HCT116 (cell line): ENCODE measurements around the gene GFOD1. TPM values are rescaled to one million over a fixed set of nuclear protein-coding genes. Genes with fewer than 3 reads are reported as not detected.

Experiments
- ATAC-seq: fragments of 200-7000 bp; cut with Tn5 transposase; 2 replicates; pipeline ENCODE4 v1.9.1; 2020; ENCODE audit warnings: mild to moderate bottlenecking, moderate library complexity
- BruUV-seq: library from RNA; stranded (reverse); fragments of 400-500 nt; replicated peaks from 2 replicates; lab custom pipeline; 2021; lab: Mats Ljungman, UMichigan
- CTCF ChIA-PET: fragments of 300-600 bp; sonication (Branson Sonifier 250); formaldehyde crosslinking; loops from one replicate; lab custom pipeline; 2021; ENCODE audit warnings: antibody characterized with exemption; lab: Charles Lee
- POLR2A ChIA-PET: fragments of 300-600, 350-600 bp; sonication (Branson Sonifier 250); formaldehyde crosslinking; loops from one replicate; lab custom pipeline; 2021; ENCODE audit warnings: antibody characterized with exemption; lab: Charles Lee
- RAD21 ChIA-PET, 2 experiments: fragments of 300-600 bp; sonication (Branson Sonifier 250); formaldehyde crosslinking; loops; one replicate each; lab custom pipeline; 2023; ENCODE audit warnings: low total read pairs in 2 of 2; ENCODE audit not compliant: uncharacterized antibody in 2 of 2, unreplicated experiment in 2 of 2, low non-redundant PET in 1 of 2; lab: Charles Lee
- DNase-seq: peaks from one replicate; pipeline ENCODE4 v3.0.0-alpha.2; 2010; ENCODE audit warnings: low read depth, low spot score
- H2AFZ ChIP-seq: fragments of 200-600 bp; shearing (Covaris generic), sonication (generic); 2 replicates; pipeline ENCODE4 v1.6.1; 2017; ENCODE audit warnings: low read depth, mixed run types, mixed read lengths, antibody characterized with exemption, low read length; ENCODE audit not compliant: poor library complexity, severe bottlenecking
- H3K27ac ChIP-seq: 2 replicates; pipeline ENCODE4 v1.5.1; 2012; ENCODE audit warnings: low read depth, low read length
- H3K27me3 ChIP-seq: fragments of 200-600 bp; sonication (generic); 2 replicates; pipeline ENCODE4 v1.6.1; 2016; ENCODE audit warnings: mixed run types, low read length, mixed read lengths; ENCODE audit not compliant: insufficient read depth
- H3K36me3 ChIP-seq, 2 experiments: fragments of 200-500 bp in 1 of 2; fragments of 200-600 bp in 1 of 2; sonication (Bioruptor generic) in 1 of 2; sonication (generic) in 1 of 2; 2 replicates each; pipeline versions ENCODE4 v1.5.1 to v1.6.1; 2014 to 2016; ENCODE audit warnings: low read length in 2 of 2, inconsistent platforms in 1 of 2, mixed read lengths in 1 of 2, mixed run types in 1 of 2; ENCODE audit not compliant: insufficient read depth in 2 of 2, control insufficient read depth in 1 of 2
- H3K4me1 ChIP-seq, 2 experiments: fragments of 200-600 bp in 1 of 2; sonication (generic) in 1 of 2; 2 replicates each; pipeline versions ENCODE4 v1.5.1 to v1.6.1; 2012 to 2017; ENCODE audit warnings: low read length in 2 of 2, inconsistent platforms in 1 of 2, mild to moderate bottlenecking in 1 of 2, mixed read lengths in 1 of 2, mixed run types in 1 of 2, moderate library complexity in 1 of 2; ENCODE audit not compliant: insufficient read depth in 2 of 2, control insufficient read depth in 1 of 2
- H3K4me2 ChIP-seq: fragments of 200-600 bp; sonication (generic); 2 replicates; pipeline ENCODE4 v1.6.1; 2017; ENCODE audit warnings: mixed run types, low read length, mixed read lengths
- H3K4me3 ChIP-seq, 2 experiments: fragments of 200-600 bp in 1 of 2; sonication (generic) in 1 of 2; replicated peaks in 1 of 2; 2 replicates each; pipeline ENCODE4 v1.5.1; 2011 to 2016; ENCODE audit warnings: low read length in 2 of 2, control low read depth in 1 of 2, low read depth in 1 of 2, mild to moderate bottlenecking in 1 of 2, mixed read lengths in 1 of 2, mixed run types in 1 of 2
- H3K79me2 ChIP-seq: fragments of 200-600 bp; sonication (generic); 2 replicates; pipeline ENCODE4 v1.6.1; 2017; ENCODE audit warnings: mild to moderate bottlenecking, mixed run types, low read length, moderate library complexity, mixed read lengths; ENCODE audit not compliant: insufficient read depth
- H3K9ac ChIP-seq: fragments of 200-600 bp; sonication (generic); 2 replicates; pipeline ENCODE4 v1.6.1; 2016; ENCODE audit warnings: low read length, mixed read lengths
- H3K9me2 ChIP-seq: fragments of 200-600 bp; sonication (generic), shearing (Covaris generic); 2 replicates; pipeline ENCODE4 v1.6.1; 2017; ENCODE audit warnings: mixed run types, mild to moderate bottlenecking, moderate library complexity; ENCODE audit not compliant: insufficient read depth
- H3K9me3 ChIP-seq, 2 experiments: fragments of 200-500 bp in 1 of 2; fragments of 200-600 bp in 1 of 2; sonication (Bioruptor generic) in 1 of 2; sonication (generic) in 1 of 2; 2 replicates each; pipeline ENCODE4 v1.6.1; 2014 to 2017; ENCODE audit warnings: low read length in 2 of 2, mixed read lengths in 2 of 2, inconsistent platforms in 1 of 2, low read depth in 1 of 2, mild to moderate bottlenecking in 1 of 2, mixed run types in 1 of 2, moderate library complexity in 1 of 2; ENCODE audit not compliant: control insufficient read depth in 1 of 2, insufficient read depth in 1 of 2
- H4K20me1 ChIP-seq: fragments of 200-600 bp; sonication (generic), shearing (Covaris generic); 2 replicates; pipeline ENCODE4 v1.6.1; 2017; ENCODE audit warnings: mixed run types, mild to moderate bottlenecking, moderate library complexity; ENCODE audit not compliant: insufficient read depth
- EGR1 ChIP-seq: IDR thresholded peaks from 2 replicates; pipeline ENCODE4 v1.6.1; 2012; ENCODE audit warnings: low read depth
- EZH2 ChIP-seq: fragments of 200-600 bp; sonication (generic); IDR thresholded peaks from 2 replicates; pipeline ENCODE4 v1.6.1; 2017; ENCODE audit warnings: antibody characterized with exemption, mixed run types
- EZH2phosphoT487 ChIP-seq: fragments of 200-600 bp; IDR thresholded peaks from 2 replicates; pipeline ENCODE4 v1.6.1; 2018; ENCODE audit warnings: antibody characterized with exemption, borderline replicate concordance
- FOSL1 ChIP-seq: IDR thresholded peaks from 2 replicates; pipeline ENCODE4 v1.6.1; 2012; ENCODE audit warnings: low read depth
- MAX ChIP-seq: IDR thresholded peaks from 2 replicates; pipeline ENCODE4 v1.6.1; 2012
- POLR2A ChIP-seq: IDR thresholded peaks from 2 replicates; pipeline ENCODE4 v1.7.0; 2011; ENCODE audit warnings: borderline replicate concordance; ENCODE audit not compliant: insufficient read depth, insufficient read length; ENCODE audit errors: extremely low read depth
- POLR2AphosphoS5 ChIP-seq: IDR thresholded peaks from 2 replicates; pipeline ENCODE4 v1.6.1; 2011; ENCODE audit warnings: mild to moderate bottlenecking, low read depth, low read length, moderate library complexity
- SP1 ChIP-seq: IDR thresholded peaks from 2 replicates; pipeline ENCODE4 v1.6.1; 2012; ENCODE audit warnings: low read depth
- YY1 ChIP-seq: IDR thresholded peaks from 2 replicates; pipeline ENCODE4 v1.6.1; 2011; ENCODE audit warnings: low read length, low read depth, moderate library complexity, mild to moderate bottlenecking; ENCODE audit not compliant: insufficient replicate concordance; ENCODE audit errors: extremely low read depth
- ZBTB33 ChIP-seq: IDR thresholded peaks from 2 replicates; pipeline ENCODE4 v1.6.1; 2011; ENCODE audit warnings: mild to moderate bottlenecking, low read length, moderate library complexity; ENCODE audit not compliant: insufficient replicate concordance; ENCODE audit errors: extremely low read depth
- ZNF274 ChIP-seq: fragments of 200-500 bp; sonication (Bioruptor generic); IDR thresholded peaks from 2 replicates; pipeline ENCODE4 v1.6.1; 2014; ENCODE audit warnings: mild to moderate bottlenecking, low read depth, low read length, inconsistent platforms
- intact Hi-C: fragments of 100-400 bp; cut with micrococcal nuclease; formaldehyde crosslinking; loops from 2 replicates; pipeline ENCODE4 v1.10.0; 2022
- total RNA-seq: library from RNA; stranded (reverse); gene quantifications from one replicate; pipeline ENCODE4 v1.2.1, GENCODE V29; 2021; ENCODE audit not compliant: unreplicated experiment
- TF ChIP-seq, protein P1 (sequence below), 3 experiments: fragments of 200-600 bp in 1 of 3; sonication (generic) in 1 of 3; IDR thresholded peaks in 2 of 3; conservative IDR thresholded peaks in 1 of 3; 2 replicates each; pipeline ENCODE4 v1.5.1; 2012 to 2017; ENCODE audit warnings: low read depth in 2 of 3, low read length in 2 of 3, antibody characterized with exemption in 1 of 3, borderline replicate concordance in 1 of 3, control low read depth in 1 of 3, mild to moderate bottlenecking in 1 of 3, mixed read lengths in 1 of 3, mixed run types in 1 of 3, moderate library complexity in 1 of 3; ENCODE audit not compliant: insufficient read depth in 1 of 3

The GFOD1 gene
- total RNA-seq, 1 experiment from 2014 or later = 3.8 TPM

DNA sequence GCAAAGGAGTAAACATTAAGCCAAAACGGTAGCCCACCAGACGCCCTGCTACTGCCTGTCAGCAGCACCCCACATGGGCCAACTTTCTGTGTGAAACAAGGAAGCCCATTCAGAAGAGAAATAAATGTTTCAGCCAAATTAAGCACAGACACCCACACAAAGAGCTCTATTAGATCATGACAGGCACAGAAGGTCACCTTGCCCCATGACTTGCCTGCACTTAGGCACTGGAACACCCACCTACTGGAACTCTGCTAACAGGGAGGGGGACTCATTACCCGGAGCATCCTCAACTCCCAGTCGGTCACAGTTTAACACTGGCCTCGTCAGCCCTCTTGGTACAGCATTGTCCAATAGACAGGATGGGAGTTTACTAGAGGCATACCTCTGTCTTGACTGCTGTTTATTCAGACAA lies 31.8 kb downstream of the GFOD1 start:
- H3K4me1 ChIP-seq = peaks cover 13 to 34% of the 10 kb centered on the region in 2 experiments
- no peak for DNase-seq
- H3K9ac ChIP-seq = no peak overlapping the region
- TF ChIP-seq SP1 = no peak
- no peak for TF ChIP-seq ZBTB33
- no peak for TF ChIP-seq ZNF274
- no peak for TF ChIP-seq EZH2
- no peak for TF ChIP-seq EGR1
- TF ChIP-seq FOSL1 = no peak
- no peak for TF ChIP-seq EZH2phosphoT487
- TF ChIP-seq YY1 = no peak
- TF ChIP-seq MAX = no peak
- TF ChIP-seq, protein P1, sequence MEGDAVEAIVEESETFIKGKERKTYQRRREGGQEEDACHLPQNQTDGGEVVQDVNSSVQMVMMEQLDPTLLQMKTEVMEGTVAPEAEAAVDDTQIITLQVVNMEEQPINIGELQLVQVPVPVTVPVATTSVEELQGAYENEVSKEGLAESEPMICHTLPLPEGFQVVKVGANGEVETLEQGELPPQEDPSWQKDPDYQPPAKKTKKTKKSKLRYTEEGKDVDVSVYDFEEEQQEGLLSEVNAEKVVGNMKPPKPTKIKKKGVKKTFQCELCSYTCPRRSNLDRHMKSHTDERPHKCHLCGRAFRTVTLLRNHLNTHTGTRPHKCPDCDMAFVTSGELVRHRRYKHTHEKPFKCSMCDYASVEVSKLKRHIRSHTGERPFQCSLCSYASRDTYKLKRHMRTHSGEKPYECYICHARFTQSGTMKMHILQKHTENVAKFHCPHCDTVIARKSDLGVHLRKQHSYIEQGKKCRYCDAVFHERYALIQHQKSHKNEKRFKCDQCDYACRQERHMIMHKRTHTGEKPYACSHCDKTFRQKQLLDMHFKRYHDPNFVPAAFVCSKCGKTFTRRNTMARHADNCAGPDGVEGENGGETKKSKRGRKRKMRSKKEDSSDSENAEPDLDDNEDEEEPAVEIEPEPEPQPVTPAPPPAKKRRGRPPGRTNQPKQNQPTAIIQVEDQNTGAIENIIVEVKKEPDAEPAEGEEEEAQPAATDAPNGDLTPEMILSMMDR (IDR thresholded peaks at IDR 0.05 in 2 of 3, conservative IDR thresholded peaks at IDR 0.05 in 1 of 3; ENCODE audit: borderline replicate concordance in 1 of 3, insufficient read depth in 1 of 3, low read depth in 2 of 3, low read length in 2 of 3) = no peak
- TF ChIP-seq POLR2AphosphoS5 = no peak
- TF ChIP-seq POLR2A = no peak
- TF ChIP-seq, all 23 proteins: peak for 0
- Histone ChIP-seq H3K27me3 (no peaks in the 10 kb centered on the region), H3K4me3 (no peak overlapping the region), H3K4me2 (no peak overlapping the region), H3K79me2 (no peaks in the 10 kb centered on the region), H3K36me3 (no peaks in the 10 kb centered on the region), H4K20me1 (no peaks in the 10 kb centered on the region), H3K9me2 (no peaks in the 10 kb centered on the region), H3K27ac (no peak overlapping the region), H2AFZ (no peak overlapping the region), H3K9me3 (no peaks in the 10 kb centered on the region)
- ChIA-PET RAD21 (no interaction called here), CTCF (no interaction called here), POLR2A (no interaction called here)
- ATAC-seq = no peak
- intact Hi-C loops = no loop called here
- no TSS peak for BruUV-seq
